Kasumi-1 (cell line): ENCODE results near the gene NECAB2.

ENCODE experiments used
- DNase-seq, 2 experiments: peaks; one replicate each; lab custom pipeline; 2025; lab: John Stamatoyannopoulos, UW

NECAB2 gene

GRCh38 chr16:83967091-83967490 is 953 bp upstream of the NECAB2 start:
- no peak for DNase-seq

GRCh38 chr16:83968306-83968851 is 335 bp downstream of the NECAB2 start:
- no peak for DNase-seq

- DNase-seq, result no peak
Observed at GRCh38 chr16:83968891-83969649, 1.0 kb downstream of the NECAB2 start.

- DNase-seq, result no peak
Observed at GRCh38 chr16:83969771-83970429, 1.9 kb downstream of the NECAB2 start.

- no peak for DNase-seq
Observed at GRCh38 chr16:83970430-83970815, 2.4 kb downstream of the NECAB2 start.

GRCh38 chr16:83971165-83972130 is 3.4 kb downstream of the NECAB2 start:
- DNase-seq, result no peak

- DNase-seq, result no peak
Observed at GRCh38 chr16:83972256-83973008, 4.4 kb downstream of the NECAB2 start.

- no peak for DNase-seq
Observed at GRCh38 chr16:83973077-83973476, 5.0 kb downstream of the NECAB2 start.

GRCh38 chr16:83973581-83974385 is 5.7 kb downstream of the NECAB2 start:
- DNase-seq, result no peak

GRCh38 chr16:83974475-83974874 is 6.4 kb downstream of the NECAB2 start:
- no peak for DNase-seq

GRCh38 chr16:83975590-83976260 is 7.7 kb downstream of the NECAB2 start:
- no peak for DNase-seq

- DNase-seq, result no peak
Observed at GRCh38 chr16:83977056-83977815, 9.2 kb downstream of the NECAB2 start.

- DNase-seq, result no peak
Observed at GRCh38 chr16:83978401-83978904, 10.4 kb downstream of the NECAB2 start.

- no peak for DNase-seq
Observed at GRCh38 chr16:83979441-83979840, 11.4 kb downstream of the NECAB2 start.

- no peak for DNase-seq
Observed at GRCh38 chr16:83980794-83981193, 12.8 kb downstream of the NECAB2 start.

GRCh38 chr16:83981799-83982198 is 13.8 kb downstream of the NECAB2 start:
- no peak for DNase-seq

- DNase-seq, result no peak
Observed at GRCh38 chr16:83983491-83983890, 15.4 kb downstream of the NECAB2 start.

GRCh38 chr16:83989300-83989699 is 21.3 kb downstream of the NECAB2 start:
- DNase-seq, result no peak

- no peak for DNase-seq
Observed at GRCh38 chr16:83990492-83990891, 22.4 kb downstream of the NECAB2 start.
